Measurements from ENCODE around the gene AUTS2.

The AUTS2 gene

DNA sequence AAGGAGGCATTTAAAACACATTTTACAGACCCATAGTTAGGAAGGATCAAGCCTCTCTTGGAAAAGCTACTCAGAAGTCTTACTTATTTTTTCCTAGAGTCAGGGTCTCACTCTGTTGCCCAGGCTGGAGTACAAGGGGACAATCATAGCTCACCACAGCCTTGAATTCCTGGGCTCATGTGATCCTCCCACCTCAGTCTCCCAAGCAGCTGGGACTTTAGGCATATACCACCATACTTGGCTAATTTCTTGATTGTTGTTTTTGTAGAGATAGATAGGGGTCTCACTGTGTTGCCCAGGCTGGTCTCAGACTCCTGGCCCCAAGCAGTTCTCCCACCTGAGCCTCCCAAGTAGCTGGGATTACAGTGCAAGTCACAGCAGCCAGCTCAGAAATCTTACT, 1179.0 kb downstream of the AUTS2 start:
- DNase-seq (ENCODE audit: low read depth in 2 of 2): no peak

- no peak for DNase-seq (ENCODE audit: low read depth in 2 of 2)
Observed at GRCh38 chr7:70778585-70778984, 1180.3 kb downstream of the AUTS2 start.

- no peak for DNase-seq (ENCODE audit: low read depth in 2 of 2)
Observed at GRCh38 chr7:70779321-70779720, 1181.0 kb downstream of the AUTS2 start.

DNA sequence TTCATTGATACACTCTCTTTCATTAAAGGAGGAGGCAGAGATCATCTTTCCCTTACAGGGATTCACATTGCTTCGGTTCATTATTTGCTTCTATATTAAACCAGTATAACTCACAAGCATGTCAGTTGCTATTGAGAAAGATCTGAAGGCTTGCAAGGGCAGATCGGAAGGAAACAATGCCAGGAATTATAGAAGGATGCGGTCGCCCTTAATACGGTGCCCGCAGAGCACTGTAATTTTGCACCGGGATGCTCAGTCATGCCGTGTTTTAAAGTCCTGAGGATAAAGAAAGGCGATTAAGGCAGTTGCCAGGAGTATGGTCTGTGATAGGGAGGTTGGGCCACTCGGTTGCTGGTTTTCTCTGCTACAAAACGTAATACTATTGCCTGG, 1183.6 kb downstream of the AUTS2 start:
- no peak for DNase-seq (ENCODE audit: low read depth in 2 of 2)

DNA sequence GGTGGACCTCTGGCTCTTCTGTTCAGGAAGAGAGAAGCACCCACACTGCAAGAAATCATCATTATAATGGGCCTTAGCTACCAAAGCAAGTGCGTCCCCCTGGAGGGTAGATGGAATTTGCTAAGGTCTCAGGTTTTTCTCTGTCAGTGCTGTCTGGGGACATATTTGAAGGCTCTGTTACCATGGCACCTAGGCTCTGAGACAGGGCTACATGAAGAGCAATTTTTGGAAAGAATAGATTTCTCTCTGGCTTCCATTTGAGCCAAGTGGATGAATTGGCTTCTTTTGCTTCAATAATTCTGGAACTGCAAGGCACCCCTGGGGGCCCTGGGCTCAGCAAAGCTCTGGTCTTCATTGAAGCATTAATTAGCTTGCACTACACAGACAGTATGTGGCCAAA, 1184.5 kb downstream of the AUTS2 start:
- no peak for DNase-seq (ENCODE audit: low read depth in 2 of 2)

DNA sequence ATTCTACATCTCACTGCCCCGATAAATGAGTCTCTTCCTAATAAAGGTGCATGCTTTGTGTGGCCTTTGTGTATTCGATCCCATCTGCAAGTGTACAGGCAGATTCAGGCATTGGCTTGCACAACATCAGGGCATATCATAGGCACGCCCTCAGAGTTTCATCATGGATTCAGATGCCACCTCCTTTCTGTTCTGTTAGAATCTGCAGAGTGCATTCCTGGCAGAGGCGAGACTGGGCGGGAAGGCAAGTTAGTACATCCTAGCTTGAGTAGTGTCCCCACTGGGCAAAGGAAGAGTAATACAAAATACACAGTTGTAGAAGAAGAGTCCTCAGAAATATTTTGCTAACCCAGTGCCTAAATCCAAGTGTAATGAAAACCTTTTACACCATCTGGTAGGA, 1187.2 kb downstream of the AUTS2 start:
- DNase-seq (ENCODE audit: low read depth in 2 of 2): no peak

GRCh38 chr7:70786076-70786475, 1187.8 kb downstream of the AUTS2 start:
- no peak for DNase-seq (ENCODE audit: low read depth in 2 of 2)

DNA sequence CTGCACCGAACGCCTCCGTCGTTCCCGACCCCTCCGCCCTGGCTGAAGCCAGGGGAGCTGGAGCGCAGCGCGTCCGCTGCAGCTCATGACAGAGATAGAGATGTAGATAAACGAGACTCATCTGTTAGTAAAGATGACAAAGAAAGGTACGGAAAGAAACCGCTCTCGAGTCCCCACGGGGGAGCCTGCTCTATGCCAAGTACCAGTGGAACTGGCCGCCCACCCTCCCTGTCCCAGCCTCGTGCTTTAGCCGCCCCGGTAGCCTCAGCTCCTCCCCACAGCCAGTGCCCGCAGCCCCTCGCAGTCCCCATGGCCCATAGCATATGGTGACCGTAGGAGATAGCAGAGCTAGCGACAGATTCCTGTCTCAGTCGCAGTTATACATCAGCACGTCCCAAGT, 1189.0 kb downstream of the AUTS2 start:
- no peak for DNase-seq (ENCODE audit: low read depth in 2 of 2)

DNA sequence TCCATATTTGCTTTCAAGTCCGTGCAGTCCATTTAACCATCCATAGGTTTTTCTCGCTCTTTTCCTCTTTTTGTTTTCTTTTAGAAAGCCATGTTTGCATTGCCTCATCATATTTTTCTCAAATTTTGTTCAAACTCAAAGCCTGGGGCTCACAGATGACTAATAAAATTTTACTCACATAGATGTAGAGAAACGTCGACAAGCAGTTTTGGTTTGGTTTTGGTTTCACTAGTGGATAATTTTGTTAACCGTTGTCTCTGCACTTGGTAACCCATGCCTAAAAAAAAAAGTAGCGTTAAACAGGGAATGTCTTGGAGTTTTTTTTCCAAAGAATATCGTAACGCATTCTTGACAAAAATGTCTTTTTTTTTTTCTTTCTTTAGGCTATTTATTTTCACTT, 1189.5 kb downstream of the AUTS2 start:
- no peak for DNase-seq (ENCODE audit: low read depth in 2 of 2)

- DNase-seq (ENCODE audit: low read depth in 2 of 2): no peak
Observed at GRCh38 chr7:70788276-70788675, 1190.0 kb downstream of the AUTS2 start.

DNA sequence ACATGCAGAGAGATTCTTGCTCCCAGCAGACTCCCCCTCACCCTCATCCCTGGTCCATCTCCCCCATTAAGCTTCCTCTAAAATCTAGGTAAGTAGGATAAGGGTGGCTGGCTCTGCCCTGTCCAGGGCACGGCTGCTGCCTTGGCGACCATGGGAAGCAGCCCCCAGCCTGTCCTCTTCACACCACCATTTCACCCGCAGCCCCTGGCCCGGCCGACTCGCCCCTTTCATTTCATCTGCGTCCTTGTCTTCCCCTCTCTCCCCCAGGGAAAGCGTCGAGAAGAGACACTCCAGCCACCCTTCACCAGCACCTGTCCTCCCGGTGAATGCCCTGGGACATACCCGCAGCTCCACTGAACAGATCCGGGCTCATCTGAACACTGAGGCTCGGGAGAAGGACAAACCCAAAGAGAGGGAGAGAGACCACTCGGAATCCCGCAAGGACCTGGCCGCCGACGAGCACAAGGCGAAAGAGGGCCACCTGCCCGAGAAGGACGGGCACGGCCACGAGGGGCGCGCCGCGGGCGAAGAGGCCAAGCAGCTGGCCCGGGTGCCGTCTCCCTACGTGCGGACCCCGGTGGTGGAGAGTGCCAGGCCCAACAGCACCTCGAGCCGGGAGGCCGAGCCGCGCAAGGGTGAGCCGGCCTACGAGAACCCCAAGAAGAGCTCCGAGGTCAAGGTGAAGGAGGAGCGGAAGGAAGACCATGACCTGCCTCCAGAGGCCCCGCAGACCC, 1191.4 kb downstream of the AUTS2 start:
- no peak for DNase-seq (ENCODE audit: low read depth in 2 of 2)

DNA sequence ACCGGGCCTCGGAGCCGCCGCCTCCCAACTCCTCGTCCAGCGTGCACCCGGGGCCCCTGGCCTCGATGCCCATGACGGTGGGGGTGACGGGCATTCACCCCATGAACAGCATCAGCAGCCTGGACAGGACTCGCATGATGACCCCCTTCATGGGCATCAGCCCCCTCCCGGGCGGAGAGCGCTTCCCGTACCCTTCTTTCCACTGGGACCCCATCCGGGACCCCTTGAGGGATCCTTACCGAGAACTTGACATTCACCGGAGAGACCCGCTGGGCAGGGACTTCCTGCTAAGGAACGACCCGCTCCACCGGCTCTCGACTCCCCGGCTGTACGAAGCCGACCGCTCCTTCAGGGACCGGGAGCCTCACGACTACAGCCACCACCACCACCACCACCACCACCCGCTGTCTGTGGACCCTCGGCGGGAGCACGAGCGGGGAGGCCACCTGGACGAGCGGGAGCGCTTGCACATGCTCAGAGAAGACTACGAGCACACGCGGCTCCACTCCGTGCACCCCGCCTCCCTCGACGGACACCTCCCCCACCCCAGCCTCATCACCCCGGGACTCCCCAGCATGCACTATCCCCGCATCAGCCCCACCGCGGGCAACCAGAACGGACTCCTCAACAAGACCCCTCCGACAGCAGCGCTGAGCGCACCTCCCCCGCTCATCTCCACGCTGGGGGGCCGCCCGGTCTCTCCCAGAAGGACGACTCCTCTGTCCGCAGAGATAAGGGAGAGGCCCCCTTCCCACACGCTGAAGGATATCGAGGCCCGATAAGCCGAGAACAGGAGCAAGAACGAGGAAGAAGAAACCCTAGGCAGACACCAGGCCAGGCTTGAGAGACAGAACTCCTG, 1192.2 kb downstream of the AUTS2 start:
- DNase-seq (ENCODE audit: low read depth in 2 of 2): no peak

GRCh38 chr7:70791341-70791740, 1193.1 kb downstream of the AUTS2 start:
- no peak for DNase-seq (ENCODE audit: low read depth in 2 of 2)

- no peak for DNase-seq (ENCODE audit: low read depth in 2 of 2)
Observed at GRCh38 chr7:70793060-70793459, 1194.8 kb downstream of the AUTS2 start.

DNA sequence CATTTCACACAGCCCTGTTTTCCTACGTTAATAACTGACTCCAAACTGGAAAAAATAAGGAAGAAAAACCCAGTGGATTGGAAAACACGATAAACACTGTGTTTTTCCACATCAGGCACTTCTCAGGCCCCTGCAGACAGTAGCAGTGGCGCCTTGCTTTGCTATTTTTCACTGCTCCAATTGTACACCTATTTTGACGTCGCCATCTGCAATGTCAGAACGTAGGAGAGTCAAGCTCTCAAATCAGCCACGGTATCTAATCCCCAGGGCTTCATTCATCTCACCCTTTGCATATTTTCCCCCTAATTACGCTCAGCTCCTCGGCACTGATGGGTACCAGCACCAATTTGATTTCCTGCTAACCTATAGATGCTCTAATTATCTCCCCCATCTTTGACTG, 1195.5 kb downstream of the AUTS2 start:
- DNase-seq (ENCODE audit: low read depth in 2 of 2): no peak

DNA sequence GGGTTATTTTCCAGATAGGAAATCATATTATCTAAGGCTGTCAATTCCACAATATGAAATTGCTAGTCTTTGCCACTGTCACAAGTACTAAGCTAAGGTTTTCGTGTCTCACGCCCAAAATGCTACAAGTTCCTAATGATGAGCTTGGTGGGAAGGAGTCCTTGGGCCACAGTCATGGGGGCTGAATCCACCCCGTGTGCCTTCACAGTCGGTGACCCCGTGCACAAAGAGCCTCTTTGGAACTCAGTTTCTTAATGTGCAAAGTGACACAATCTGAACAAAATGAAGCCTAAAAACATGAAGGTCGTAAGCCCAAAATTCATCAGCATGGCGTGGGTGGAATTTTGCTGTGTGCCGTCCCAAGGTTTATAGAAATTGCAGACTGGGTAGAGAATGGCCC, 1196.7 kb downstream of the AUTS2 start:
- no peak for DNase-seq (ENCODE audit: low read depth in 2 of 2)

DNA sequence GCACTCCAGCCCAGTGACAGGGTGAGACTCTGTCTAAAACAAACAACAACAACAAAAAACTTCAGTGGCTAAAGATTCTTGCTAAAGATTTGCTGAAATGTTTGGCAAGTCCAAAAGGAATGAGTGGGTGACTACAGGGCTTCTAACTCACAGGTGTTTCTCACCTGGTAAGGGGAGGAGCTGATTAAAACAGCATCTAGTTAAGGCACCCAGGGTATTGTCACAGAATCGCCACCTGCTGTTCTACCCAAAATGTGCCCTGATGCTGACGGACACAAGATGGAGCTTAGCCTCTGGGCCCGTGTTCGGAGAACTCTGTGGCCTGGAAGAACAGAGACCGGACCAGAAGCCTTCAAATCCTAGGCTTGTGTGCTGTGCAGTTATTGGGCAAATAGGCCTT, 1197.7 kb downstream of the AUTS2 start:
- DNase-seq (ENCODE audit: low read depth in 2 of 2): no peak

DNA sequence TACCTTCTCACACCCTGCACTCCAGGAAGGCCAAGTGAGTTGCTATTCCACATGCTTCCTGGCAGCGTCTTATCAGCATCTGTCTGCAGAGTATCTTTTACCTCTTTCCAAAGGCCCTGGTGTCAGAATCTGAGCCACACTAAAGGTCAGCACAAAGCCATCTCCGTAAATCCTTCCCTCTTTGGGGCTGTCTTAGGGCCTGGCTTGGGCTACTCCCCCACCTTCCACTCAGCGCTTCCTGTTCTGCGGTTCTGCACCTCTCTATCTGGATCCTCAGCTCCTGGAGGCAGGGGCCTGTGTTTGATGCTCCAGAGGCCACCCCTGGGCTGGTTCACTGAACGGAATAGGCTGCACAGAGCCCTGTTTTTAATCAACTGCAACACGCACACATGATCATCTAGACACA, 1198.8 kb downstream of the AUTS2 start:
- no peak for DNase-seq (ENCODE audit: low read depth in 2 of 2)

DNA sequence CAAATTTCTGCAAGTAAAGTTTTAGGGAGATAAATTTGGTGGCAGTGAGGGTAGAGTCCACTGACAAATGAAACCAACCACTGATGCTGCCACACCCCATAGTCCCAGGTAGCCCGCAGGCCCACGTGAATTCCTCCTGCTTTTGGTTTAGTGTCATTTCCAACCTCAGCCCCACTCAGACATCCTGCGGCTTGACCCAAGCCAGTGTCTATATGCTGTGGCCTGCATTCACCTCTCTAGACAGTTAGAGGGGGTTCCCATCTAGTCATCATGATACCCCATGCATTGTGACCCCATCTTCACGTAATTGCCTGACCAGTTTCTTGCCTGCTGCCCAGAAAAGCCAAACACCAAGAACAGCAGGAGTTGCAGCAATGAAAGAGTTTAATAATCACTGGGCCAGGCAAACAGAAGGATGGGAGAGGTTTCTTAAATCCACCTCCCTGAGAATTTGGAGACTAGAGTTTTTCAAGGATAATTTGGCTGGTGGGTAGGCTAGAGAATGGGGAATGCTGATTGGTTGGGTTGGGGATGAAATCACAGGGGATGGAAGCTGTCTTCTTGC, 1201.6 kb downstream of the AUTS2 start:
- no peak for DNase-seq (ENCODE audit: low read depth in 2 of 2)

DNA sequence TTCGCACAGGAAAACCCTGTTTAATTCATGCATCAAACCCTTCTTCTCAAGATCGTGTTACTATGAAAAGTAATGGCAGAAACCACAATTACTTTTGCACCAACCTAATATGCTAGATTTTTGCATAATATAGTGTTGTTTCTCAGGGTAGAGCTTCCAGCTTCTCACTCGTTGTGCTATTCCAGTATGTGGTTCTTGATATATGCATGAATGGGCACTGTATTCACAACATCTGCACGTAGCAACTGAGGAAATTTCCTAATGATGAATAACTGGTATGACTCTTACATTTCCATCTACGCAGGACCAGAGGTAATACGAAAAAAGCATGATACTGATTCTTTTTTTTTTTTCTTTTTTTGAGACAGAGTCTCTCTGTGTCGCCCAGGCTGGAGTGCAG, 1207.1 kb downstream of the AUTS2 start:
- DNase-seq (ENCODE audit: low read depth in 2 of 2): no peak

DNA sequence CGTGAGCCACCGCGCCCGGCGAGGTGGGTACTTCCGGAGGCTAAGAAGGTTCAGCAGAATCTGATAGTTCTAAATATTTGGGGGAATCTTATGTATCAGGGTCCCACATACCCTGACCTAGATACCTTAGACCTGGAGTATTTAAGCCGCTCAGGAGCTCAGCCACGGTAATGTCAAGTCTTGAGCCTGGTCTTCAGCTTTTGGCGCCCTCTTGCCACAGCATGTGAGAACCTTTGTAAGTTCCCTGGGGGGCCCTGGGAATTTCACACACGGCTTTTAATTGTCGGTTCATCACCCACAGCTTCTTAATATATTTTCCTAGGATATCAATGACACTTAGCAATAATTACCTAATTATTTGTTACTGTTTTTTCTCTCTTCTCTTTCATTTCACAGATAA, 1209.4 kb downstream of the AUTS2 start:
- DNase-seq (ENCODE audit: low read depth in 2 of 2): no peak

- DNase-seq (ENCODE audit: low read depth in 2 of 2): no peak
Observed at GRCh38 chr7:70808876-70809275, 1210.6 kb downstream of the AUTS2 start.

DNA sequence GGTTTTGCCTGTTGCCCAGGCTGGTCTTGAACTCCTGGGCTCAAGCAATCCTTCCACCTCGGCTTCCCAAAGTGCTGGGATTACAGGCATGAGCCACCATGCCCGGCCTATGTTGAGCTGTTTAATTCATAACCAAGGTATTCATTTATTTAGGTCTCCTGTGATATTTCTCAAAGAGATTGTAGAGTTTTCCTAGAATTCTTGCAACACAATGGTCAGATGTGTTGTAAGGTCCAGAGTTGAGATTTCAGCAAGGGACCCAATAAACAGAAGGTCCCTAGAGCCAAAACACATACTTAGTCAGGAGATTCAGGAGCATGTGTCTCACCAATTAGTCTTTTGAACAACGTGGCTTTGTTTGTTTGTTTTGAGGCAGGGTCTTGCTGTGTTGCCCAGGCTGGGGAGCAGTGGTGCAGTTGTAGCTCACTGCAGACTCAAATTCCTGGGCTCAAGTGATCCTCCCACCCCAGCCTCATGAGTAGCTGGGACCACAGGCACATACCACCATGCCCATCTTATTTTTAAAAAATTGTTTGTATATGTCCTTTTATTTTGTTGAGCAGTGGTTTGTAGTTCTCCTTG, 1212.4 kb downstream of the AUTS2 start:
- no peak for DNase-seq (ENCODE audit: low read depth in 2 of 2)
